H1 (cell line): ENCODE measurements around the gene TMEM204. TPM values are rescaled to one million over a fixed set of nuclear protein-coding genes. Genes with fewer than 3 reads are reported as not detected.

Source experiments
- CTCF ChIA-PET: fragments of 300-600 bp; sonication (Branson Sonifier 250); formaldehyde crosslinking; loops from one replicate; lab custom pipeline; 2021; ENCODE audit not compliant: partially characterized antibody; lab: Charles Lee
- POLR2A ChIA-PET: fragments of 300-600 bp; sonication (Branson Sonifier 250); formaldehyde crosslinking; loops from one replicate; lab custom pipeline; 2021; ENCODE audit warnings: inconsistent platforms; ENCODE audit not compliant: partially characterized antibody; lab: Charles Lee
- DNase-seq, 2 experiments: peaks; one replicate each; pipeline versions ENCODE4 v3.0.0 to v3.0.0-alpha.2; 2010 to 2022; ENCODE audit warnings: low spot score in 2 of 2, low read depth in 1 of 2, mixed read lengths in 1 of 2
- FAIRE-seq: peaks from 2 replicates; lab custom pipeline; 2011; peaks lifted over from hg19 to GRCh38; lab: Jason Lieb, UNC
- H2AFZ ChIP-seq: 2 replicates; pipeline ENCODE4 v1.8.1; 2012; ENCODE audit warnings: low read length, inconsistent platforms
- H2AK5ac ChIP-seq: 2 replicates; pipeline ENCODE4 v1.6.1; 2013; ENCODE audit warnings: low read depth, low read length
- H2BK120ac ChIP-seq: replicated peaks from 2 replicates; pipeline ENCODE3; 2013; ENCODE audit warnings: low read depth, low read length, inconsistent platforms
- H2BK12ac ChIP-seq: 2 replicates; pipeline ENCODE4 v1.6.1; 2013; ENCODE audit warnings: low read depth, low read length
- H2BK15ac ChIP-seq: 2 replicates; pipeline ENCODE4 v1.6.1; 2013; ENCODE audit warnings: low read length
- H2BK20ac ChIP-seq: 2 replicates; pipeline ENCODE4 v1.6.1; 2013; ENCODE audit warnings: low read length
- H2BK5ac ChIP-seq: 2 replicates; pipeline ENCODE4 v1.6.1; 2013; ENCODE audit warnings: low read depth, low read length
- H3K14ac ChIP-seq: 2 replicates; pipeline ENCODE4 v1.6.1; 2013; ENCODE audit warnings: inconsistent platforms; ENCODE audit not compliant: insufficient read length
- H3K18ac ChIP-seq: 2 replicates; pipeline ENCODE4 v1.6.1; 2013; ENCODE audit warnings: low read length; ENCODE audit errors: extremely low read depth
- H3K23ac ChIP-seq: 2 replicates; pipeline ENCODE4 v1.6.1; 2013; ENCODE audit warnings: inconsistent platforms; ENCODE audit not compliant: insufficient read length
- H3K23me2 ChIP-seq: 2 replicates; pipeline ENCODE4 v1.6.1; 2013; ENCODE audit warnings: low read depth, low read length
- H3K27ac ChIP-seq: 2 replicates; pipeline ENCODE4 v1.6.1; 2011; ENCODE audit warnings: low read depth, low read length, inconsistent platforms
- H3K27me3 ChIP-seq, 4 experiments: replicated peaks in 1 of 4; 1 replicate in 1 of 4; 2 replicates in 3 of 4; pipeline versions ENCODE4 v1.6.1 to v1.8.1; 2011 to 2013; ENCODE audit warnings: low read length in 3 of 4, mild to moderate bottlenecking in 3 of 4, inconsistent platforms in 2 of 4, mixed read lengths in 2 of 4, moderate library complexity in 1 of 4; ENCODE audit not compliant: control insufficient read depth in 3 of 4, insufficient read depth in 3 of 4; ENCODE audit errors: extremely low read depth in 1 of 4
- H3K36me3 ChIP-seq, 4 experiments: 2 replicates each; pipeline versions ENCODE4 v1.6.1 to v1.8.1; 2011 to 2013; ENCODE audit warnings: mild to moderate bottlenecking in 4 of 4, low read length in 3 of 4, moderate library complexity in 2 of 4, control low read depth in 1 of 4, inconsistent platforms in 1 of 4; ENCODE audit not compliant: insufficient read depth in 4 of 4, control insufficient read depth in 2 of 4
- H3K4ac ChIP-seq: replicated peaks from 2 replicates; pipeline ENCODE3; 2013; ENCODE audit warnings: low read length, low read depth, mixed read lengths, inconsistent platforms; ENCODE audit not compliant: insufficient read length
- H3K4me1 ChIP-seq, 4 experiments: replicated peaks in 1 of 4; 1 replicate in 1 of 4; 2 replicates in 3 of 4; pipeline versions ENCODE4 v1.6.1 to v1.8.1; 2011 to 2013; ENCODE audit warnings: low read length in 3 of 4, inconsistent platforms in 2 of 4, mixed read lengths in 1 of 4; ENCODE audit not compliant: insufficient read depth in 4 of 4, control insufficient read depth in 3 of 4
- H3K4me2 ChIP-seq, 2 experiments: 2 replicates each; pipeline versions ENCODE4 v1.6.1 to v1.8.1; 2011 to 2013; ENCODE audit warnings: low read depth in 2 of 2, low read length in 2 of 2, control low read depth in 1 of 2, inconsistent platforms in 1 of 2, mild to moderate bottlenecking in 1 of 2; ENCODE audit not compliant: insufficient read depth in 1 of 2
- H3K4me3 ChIP-seq, 4 experiments: fragments of 200-600, 300-600 bp in 1 of 4; sonication (generic), shearing (Covaris generic), sonication (Bioruptor Twin) in 1 of 4; 2 replicates each; pipeline versions ENCODE4 v1.5.1 to v1.8.1; 2011 to 2016; ENCODE audit warnings: low read length in 4 of 4, low read depth in 3 of 4, control low read depth in 2 of 4, inconsistent platforms in 2 of 4, mild to moderate bottlenecking in 2 of 4, mixed read lengths in 1 of 4, moderate library complexity in 1 of 4; ENCODE audit not compliant: insufficient read depth in 2 of 4; ENCODE audit errors: extremely low read depth in 1 of 4
- H3K56ac ChIP-seq: replicated peaks from 2 replicates; pipeline ENCODE3; 2013; ENCODE audit warnings: low read depth, mild to moderate bottlenecking, mixed read lengths, low read length, inconsistent platforms; ENCODE audit not compliant: insufficient read length
- H3K79me1 ChIP-seq: 2 replicates; pipeline ENCODE4 v1.6.1; 2013; ENCODE audit warnings: low read depth, low read length, control low read depth
- H3K79me2 ChIP-seq, 2 experiments: 2 replicates each; pipeline versions ENCODE4 v1.6.1 to v1.8.1; 2012 to 2013; ENCODE audit warnings: low read length in 2 of 2, mild to moderate bottlenecking in 2 of 2, inconsistent platforms in 1 of 2; ENCODE audit not compliant: insufficient read depth in 2 of 2, control insufficient read depth in 1 of 2
- H3K9ac ChIP-seq, 4 experiments: replicated peaks in 1 of 4; 1 replicate in 1 of 4; 2 replicates in 3 of 4; pipeline versions ENCODE4 v1.6.1 to v1.8.1; 2011 to 2013; ENCODE audit warnings: low read depth in 3 of 4, low read length in 3 of 4, control low read depth in 2 of 4, mild to moderate bottlenecking in 2 of 4, moderate library complexity in 2 of 4, inconsistent platforms in 1 of 4; ENCODE audit errors: extremely low read depth in 1 of 4
- H3K9me3 ChIP-seq, 2 experiments: 2 replicates each; pipeline versions ENCODE4 v1.6.1 to v1.8.1; 2012 to 2013; ENCODE audit warnings: mild to moderate bottlenecking in 2 of 2, moderate library complexity in 2 of 2, control low read depth in 1 of 2, inconsistent platforms in 1 of 2, low read depth in 1 of 2, low read length in 1 of 2, mixed read lengths in 1 of 2; ENCODE audit not compliant: insufficient read depth in 2 of 2
- H4K20me1 ChIP-seq, 2 experiments: replicated peaks in 1 of 2; 2 replicates each; pipeline versions ENCODE3 to v1.8.1; 2011 to 2013; ENCODE audit warnings: inconsistent platforms in 2 of 2, low read length in 2 of 2, mild to moderate bottlenecking in 1 of 2; ENCODE audit not compliant: insufficient read depth in 2 of 2, control insufficient read depth in 1 of 2
- H4K5ac ChIP-seq: 2 replicates; pipeline ENCODE4 v1.6.1; 2013; ENCODE audit warnings: low read length, low read depth, mixed read lengths, inconsistent platforms; ENCODE audit not compliant: insufficient read length
- H4K8ac ChIP-seq: 2 replicates; pipeline ENCODE4 v1.8.0; 2013; ENCODE audit warnings: mild to moderate bottlenecking, moderate library complexity, low read length, inconsistent platforms; ENCODE audit not compliant: insufficient read depth; ENCODE audit errors: extremely low read depth
- H4K91ac ChIP-seq: replicated peaks from 2 replicates; pipeline ENCODE3; 2013; ENCODE audit warnings: low read length, mixed read lengths, inconsistent platforms; ENCODE audit not compliant: insufficient read length
- POLR2A ChIP-seq, 2 experiments: IDR thresholded peaks; 1 replicate in 1 of 2; 2 replicates in 1 of 2; pipeline ENCODE4 v1.6.1; 2011; ENCODE audit warnings: low read depth in 2 of 2, low read length in 2 of 2, mild to moderate bottlenecking in 2 of 2; ENCODE audit errors: control extremely low read depth in 1 of 2
- RFX5 ChIP-seq: IDR thresholded peaks from 2 replicates; pipeline ENCODE4 v1.6.1; 2011; ENCODE audit warnings: low read depth, low read length, improper control_type of control experiment, borderline replicate concordance
- ZNF274 ChIP-seq: IDR thresholded peaks from 2 replicates; pipeline ENCODE4 v1.7.0; 2012; ENCODE audit warnings: low read length, borderline replicate concordance; ENCODE audit errors: extremely low read depth
- WGBS, 2 experiments: shearing (Covaris generic) in 1 of 2; methylation state at CpG; one replicate each; pipeline versions ENCODE4 v1.1.6 to v1.1.7; 2013 to 2015; ENCODE audit warnings: low lambda C conversion rate in 2 of 2, mixed read lengths in 2 of 2, inconsistent platforms in 1 of 2, low coverage in 1 of 2, missing lambda C conversion rate in 1 of 2; ENCODE audit not compliant: insufficient replicate concordance in 2 of 2, insufficient coverage in 1 of 2, insufficient read length in 1 of 2; ENCODE audit errors: extremely low coverage in 1 of 2, missing lambda C conversion rate in 1 of 2; 5-methylcytosine and 5-hydroxymethylcytosine counted together
- polyA plus RNA-seq, 7 experiments: library from polyadenylated mRNA; depleted of rRNA in 3 of 7; stranded (reverse) in 5 of 7; unstranded in 2 of 7; fragments of >200 nt in 5 of 7; fragments of 200-250 nt in 2 of 7; gene quantifications; 1 replicate in 5 of 7; 2 replicates in 1 of 7; 4 replicates in 1 of 7; pipeline versions ENCODE4 v1.2.1 to v1.2.3, GENCODE V29; 2011 to 2013; ENCODE audit warnings: missing spikeins in 2 of 7, mixed read lengths in 2 of 7
- total RNA-seq: library from RNA; stranded (reverse); fragmentation: NEBNext Ultra II Directional; extraction: Animal tissue kit (Norgen Biotek cat#: 25700); gene quantifications from 2 replicates; pipeline ENCODE4 v1.2.1, GENCODE V29; 2021

Gene TMEM204
- total and polyA plus RNA-seq, 2 of the 8 experiments (the other 6 are each of a cell fraction or from before 2014, with no cell fraction given): not detected

DNA sequence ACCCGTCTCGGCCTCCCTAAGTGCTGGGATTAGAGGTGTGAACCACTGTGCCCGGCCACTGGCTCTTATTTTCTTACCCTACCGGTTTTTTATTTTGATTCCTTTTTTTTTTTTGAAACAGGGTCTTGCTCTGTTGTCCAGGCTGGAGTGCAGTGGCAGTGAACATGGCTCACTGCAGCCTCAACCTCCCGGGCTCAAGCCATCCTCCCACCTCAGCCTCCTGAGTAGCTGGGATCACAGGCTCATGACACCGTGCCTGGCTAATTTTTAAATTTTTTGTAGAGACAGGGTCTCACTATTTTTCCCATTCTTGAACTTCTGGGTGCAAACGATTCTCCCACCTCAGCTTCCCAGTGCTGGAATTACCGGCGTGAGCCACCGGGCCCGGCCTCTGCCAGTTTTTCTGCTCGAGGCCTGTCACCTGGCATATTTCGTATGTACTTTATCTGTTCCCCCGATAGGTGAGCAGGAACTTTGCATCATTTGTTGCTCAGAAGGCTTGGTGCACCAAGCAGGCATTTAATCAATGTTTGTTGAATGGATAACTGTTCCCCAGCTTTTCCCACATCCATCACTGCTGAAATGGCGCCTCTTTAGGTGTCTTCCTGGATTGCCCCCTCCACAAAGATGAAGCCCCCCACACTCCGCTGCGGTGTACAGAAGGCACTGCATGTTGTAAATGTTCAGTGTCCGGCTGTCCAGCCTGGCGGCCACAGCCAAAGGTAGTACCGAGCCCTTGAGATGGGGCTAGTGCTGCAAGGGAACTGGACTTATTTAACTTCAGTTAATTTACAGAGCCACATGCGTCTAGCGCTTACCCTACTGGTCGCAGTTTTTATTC, 41.2 kb upstream of the TMEM204 start:
- Histone ChIP-seq H2BK15ac (no peak overlapping the region), H2AK5ac (0 out of 2 replicates have a peak overlapping the region, but pooled peaks have one; percentile 24), H3K56ac (no peak overlapping the region), H2BK20ac (no peak overlapping the region), H3K14ac (no peak overlapping the region), H3K4me1 (peaks cover 0 to 8% (median 5%) of the 10 kb centered on the region in 4 experiments; a peak in 4 of 7 replicates), H3K27me3 (no peaks in the 10 kb centered on the region), H3K9me3 (no peaks in the 10 kb centered on the region), H2BK120ac (no peak overlapping the region), H3K4me3 (peak overlapping the region; percentile 52 to 90 (median 72)), H3K79me2 (peaks cover 0 to 12% of the 10 kb centered on the region in 2 experiments; a peak in 1 of 4 replicates), H3K18ac (no peak overlapping the region), H4K91ac (peak overlapping the region; percentile 72), H3K36me3 (peaks cover 11 to 27% (median 14%) of the 10 kb centered on the region in 4 experiments), H2BK12ac (peak overlapping the region; percentile 22), H3K9ac (peak overlapping the region in 3 of 4 experiments; percentile 77 to 94 (median 80); a peak in 6 of 7 replicates), H3K27ac (peak overlapping the region; percentile 84), H3K79me1 (peaks cover 3% of the 10 kb centered on the region), H2BK5ac (0 out of 2 replicates have a peak overlapping the region, but pooled peaks have one; percentile 40), H3K23me2 (peaks cover 9% of the 10 kb centered on the region), H2AFZ (peak overlapping the region; percentile 96), H4K20me1 (peaks cover 3% of the 10 kb centered on the region in 2 experiments), H3K4me2 (peak overlapping the region; percentile 90 to 96), H4K8ac (peak overlapping the region; percentile 87), H4K5ac (no peak overlapping the region), H3K4ac (no peak overlapping the region), H3K23ac (no peak overlapping the region)
- CTCF ChIA-PET: interaction anchor here (0.5 to 1.8 kb wide), 9 partner anchors 10 to 1169 kb away, joined by 3 to 6 read pairs (median 3); no protein-coding TSS in a partner anchor
- TF ChIP-seq RFX5 (peak; percentile 63; the same call in 1 of the 2 replicates), ZNF274 (no peak), POLR2A (IDR thresholded peaks at IDR 0.05; ENCODE audit: control extremely low read depth in 1 of 2, low read depth in 2 of 2, low read length in 2 of 2) (no peak)
- no peak for FAIRE-seq
- POLR2A ChIA-PET: interaction anchor here (0.6 to 16.8 kb wide), 10 partner anchors 10 to 1899 kb away, joined by 3 to 175 read pairs (median 4); partner anchors contain the start of gene JPT2
- no peak for DNase-seq
- WGBS, 2 experiments: 84% methylated on average over 23 of the region's 23 CpGs; no CpG with 5 or more reads in 1 of the 2 experiments
